Measurements from ENCODE around the gene AK2.
"Not testable (repeated sequence)": the region's sequence is repeated elsewhere in the genome, so short reads cannot be mapped to it uniquely, and the experiment has no call there.

AK2 gene

GRCh38 chr1:33036526-33037503 lies at the start of gene AK2:
Gene AK2, minus strand, starts transcription at chr1:33036883. Its CDS starts 55 bp downstream, at chr1:33036828.
- DNase-seq (ENCODE audit: low spot score): peak; percentile 95

GRCh38 chr1:33086384-33086850 lies 49.7 kb upstream of the AK2 start:
- peak; percentile 41 for DNase-seq (ENCODE audit: low spot score)

GRCh38 chr1:33085332-33085731 lies 48.6 kb upstream of the AK2 start:
- no peak for DNase-seq (ENCODE audit: low spot score)

- no peak for DNase-seq (ENCODE audit: low spot score)
These were observed 46.0 kb upstream of the AK2 start for GRCh38 chr1:33082575-33083108.

GRCh38 chr1:33081554-33082305 lies 45.0 kb upstream of the AK2 start:
- no peak for DNase-seq (ENCODE audit: low spot score)

GRCh38 chr1:33080885-33081553 lies 44.3 kb upstream of the AK2 start, which contains the start of gene AZIN2:
Gene AZIN2, plus strand, starts transcription at chr1:33081153. Its CDS starts 1,097 bp downstream, at chr1:33082250.
- peak; percentile 97 for DNase-seq (ENCODE audit: low spot score)

- no peak for DNase-seq (ENCODE audit: low spot score)
These were observed 43.7 kb upstream of the AK2 start for GRCh38 chr1:33080373-33080772.

GRCh38 chr1:33078030-33078591 lies 41.4 kb upstream of the AK2 start:
- no peak for DNase-seq (ENCODE audit: low spot score)

- no peak for DNase-seq (ENCODE audit: low spot score)
These were observed 37.7 kb upstream of the AK2 start for GRCh38 chr1:33074193-33074945.

- DNase-seq (ENCODE audit: low spot score): no peak
These were observed 36.0 kb upstream of the AK2 start for GRCh38 chr1:33072707-33073106.

GRCh38 chr1:33070628-33071027 lies 33.9 kb upstream of the AK2 start:
- DNase-seq (ENCODE audit: low spot score): no peak

- DNase-seq (ENCODE audit: low spot score): not testable (repeated sequence)
These were observed 31.4 kb upstream of the AK2 start for GRCh38 chr1:33068108-33068507.

GRCh38 chr1:33066477-33066876 lies 29.8 kb upstream of the AK2 start:
- DNase-seq (ENCODE audit: low spot score): not testable (repeated sequence)

- DNase-seq (ENCODE audit: low spot score): no peak
These were observed 28.6 kb upstream of the AK2 start for GRCh38 chr1:33065301-33065700.

- DNase-seq (ENCODE audit: low spot score): not testable (repeated sequence)
These were observed 27.6 kb upstream of the AK2 start for GRCh38 chr1:33064284-33064683.

GRCh38 chr1:33061834-33062233 lies 25.2 kb upstream of the AK2 start:
- DNase-seq (ENCODE audit: low spot score): no peak

- DNase-seq (ENCODE audit: low spot score): no peak
These were observed 23.9 kb upstream of the AK2 start for GRCh38 chr1:33060579-33061083.

- no peak for DNase-seq (ENCODE audit: low spot score)
These were observed 20.4 kb upstream of the AK2 start for GRCh38 chr1:33057095-33057494.

GRCh38 chr1:33056426-33056825 lies 19.7 kb upstream of the AK2 start:
- DNase-seq (ENCODE audit: low spot score): no peak

GRCh38 chr1:33055210-33056008 lies 18.7 kb upstream of the AK2 start:
- peak; percentile 46 for DNase-seq (ENCODE audit: low spot score)
